HG03439 (cell line): ENCODE measurements around the gene NDUFV1.
"Not testable (repeated sequence)": the region's sequence is repeated elsewhere in the genome, so short reads cannot be mapped to it uniquely, and the experiment has no call there.

ENCODE experiments used
- ATAC-seq: cut with Tn5 transposase; IDR thresholded peaks from one replicate; pipeline ENCODE4 v1.9.1; 2021; ENCODE audit warnings: mild to moderate bottlenecking, moderate library complexity; ENCODE audit not compliant: unreplicated experiment

The NDUFV1 gene

DNA sequence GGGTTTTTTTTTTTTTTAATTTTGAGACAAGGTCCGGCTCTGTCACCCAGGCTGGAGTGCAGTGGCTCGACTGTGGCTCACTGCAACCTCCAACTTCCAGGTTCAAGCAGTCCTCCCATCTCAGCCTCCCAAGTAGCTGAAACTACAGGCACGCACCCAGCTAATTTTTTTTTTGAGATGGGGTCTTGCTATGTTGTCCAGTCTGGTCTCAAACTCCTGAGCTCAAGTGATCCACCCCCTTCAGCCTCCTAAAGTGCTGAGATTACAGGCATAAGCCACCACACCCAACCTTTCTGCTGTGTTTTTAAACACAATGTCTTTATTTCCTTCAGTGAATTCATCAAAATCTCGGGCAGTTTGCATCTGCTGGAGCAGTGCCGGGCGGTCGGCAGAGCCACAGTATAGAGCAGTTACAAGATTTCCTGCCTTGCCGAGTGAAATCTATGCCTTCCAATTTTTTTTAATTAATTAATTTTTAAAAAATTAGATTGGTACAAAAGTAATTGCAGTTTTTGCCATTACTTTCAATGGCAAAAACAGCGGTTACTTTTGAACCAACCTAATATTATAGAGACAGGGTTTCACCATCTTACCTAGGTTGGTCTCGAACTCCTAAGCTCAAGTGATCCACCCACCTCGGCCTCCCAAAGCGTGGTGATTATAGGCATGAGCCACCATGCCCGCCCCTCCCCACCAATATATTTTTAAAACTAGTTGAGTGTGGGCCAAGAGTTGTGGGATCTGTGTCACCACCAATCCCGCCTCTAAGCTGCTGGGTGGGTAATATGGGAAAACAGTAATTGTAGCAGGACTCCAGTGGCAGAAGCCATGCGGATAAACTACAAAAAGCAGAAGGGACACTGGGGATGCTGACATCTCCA lies 46.5 kb downstream of the NDUFV1 start:
- no peak for ATAC-seq

GRCh38 chr11:67654225-67654624 lies 47.5 kb downstream of the NDUFV1 start:
- ATAC-seq, result no peak

GRCh38 chr11:67656278-67656922 lies 49.7 kb downstream of the NDUFV1 start:
- no peak for ATAC-seq

DNA sequence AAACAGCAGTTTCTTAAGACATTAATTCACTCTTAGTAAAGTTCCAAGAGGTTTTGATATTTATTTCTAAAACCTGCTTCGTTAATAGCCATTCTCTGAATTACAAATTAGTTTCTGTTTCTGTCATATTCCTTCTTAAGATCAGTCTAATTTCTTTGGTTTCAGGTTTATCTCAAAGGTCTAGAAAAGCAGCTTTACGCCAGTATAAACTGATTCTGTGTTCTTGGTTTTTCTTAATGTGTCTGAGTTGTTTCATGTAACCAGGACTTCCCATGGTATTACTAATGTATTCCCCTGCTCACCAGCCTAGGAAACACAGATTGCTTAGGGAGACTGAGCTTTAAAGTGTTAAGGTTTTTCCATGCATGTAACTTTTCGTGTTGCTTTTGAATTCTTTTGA lies 50.6 kb downstream of the NDUFV1 start:
- ATAC-seq, result no peak

GRCh38 chr11:67659651-67660165 lies 53.0 kb downstream of the NDUFV1 start:
- not testable (repeated sequence) for ATAC-seq

- not testable (repeated sequence) for ATAC-seq
Measured at GRCh38 chr11:67660752-67661151, 54.0 kb downstream of the NDUFV1 start.
